KG1 (cell line): ENCODE data around the gene ZCCHC8.
A peak's percentile ranks its signal among the peaks of the same experiment; 100 is the strongest.
"Not testable (repeated sequence)": the region's sequence is repeated elsewhere in the genome, so short reads cannot be mapped to it uniquely, and the experiment has no call there.

Experiments used
- DNase-seq: peaks from one replicate; lab custom pipeline; 2025; lab: John Stamatoyannopoulos, UW

Gene ZCCHC8

DNA sequence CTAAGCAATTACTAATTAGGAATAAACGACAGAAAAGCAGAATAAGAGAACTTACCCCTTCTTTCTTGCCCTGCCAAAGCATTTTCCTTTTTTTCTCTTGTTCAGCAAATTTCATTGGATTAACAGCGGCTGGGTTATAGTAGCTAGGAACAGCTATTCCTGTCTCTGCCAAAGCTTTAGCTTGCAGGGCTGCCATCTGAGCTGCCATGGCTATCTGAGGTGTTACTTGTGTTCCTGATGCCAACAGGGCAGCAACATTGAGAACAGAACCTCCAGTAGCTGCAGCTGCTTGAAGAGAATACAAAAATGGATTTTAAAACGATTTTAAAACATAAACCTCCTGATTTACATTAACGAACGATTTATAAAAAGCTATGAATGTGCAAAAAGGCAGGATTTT lies 7.4 kb upstream of the ZCCHC8 start:
- DNase-seq = no peak

DNA sequence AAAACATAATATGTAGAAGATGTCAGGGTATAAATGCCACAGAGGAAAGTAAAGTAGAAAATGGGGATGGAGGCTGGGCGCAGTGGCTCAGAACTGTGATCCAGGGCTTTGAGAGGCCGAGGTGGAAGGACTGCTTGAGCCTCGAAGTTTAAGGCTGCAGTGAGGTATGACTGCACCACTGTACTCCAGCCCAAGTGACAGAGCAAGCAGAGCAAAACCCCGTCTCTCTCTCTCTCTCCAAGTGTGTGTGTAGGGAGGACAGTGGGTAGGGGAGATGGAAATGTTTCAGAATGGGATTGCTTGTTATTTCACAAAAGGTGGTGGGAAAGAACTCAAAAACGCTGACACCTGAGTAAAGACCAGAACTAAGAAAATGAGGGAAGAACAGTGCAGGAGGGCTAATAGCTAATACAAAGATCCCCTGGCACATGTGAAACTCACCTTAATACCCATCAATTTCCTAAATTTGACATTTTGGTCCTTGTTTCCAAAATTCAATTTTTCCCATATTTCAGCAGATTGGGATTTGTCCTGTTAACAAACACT lies 5.7 kb upstream of the ZCCHC8 start:
- no peak for DNase-seq

DNA sequence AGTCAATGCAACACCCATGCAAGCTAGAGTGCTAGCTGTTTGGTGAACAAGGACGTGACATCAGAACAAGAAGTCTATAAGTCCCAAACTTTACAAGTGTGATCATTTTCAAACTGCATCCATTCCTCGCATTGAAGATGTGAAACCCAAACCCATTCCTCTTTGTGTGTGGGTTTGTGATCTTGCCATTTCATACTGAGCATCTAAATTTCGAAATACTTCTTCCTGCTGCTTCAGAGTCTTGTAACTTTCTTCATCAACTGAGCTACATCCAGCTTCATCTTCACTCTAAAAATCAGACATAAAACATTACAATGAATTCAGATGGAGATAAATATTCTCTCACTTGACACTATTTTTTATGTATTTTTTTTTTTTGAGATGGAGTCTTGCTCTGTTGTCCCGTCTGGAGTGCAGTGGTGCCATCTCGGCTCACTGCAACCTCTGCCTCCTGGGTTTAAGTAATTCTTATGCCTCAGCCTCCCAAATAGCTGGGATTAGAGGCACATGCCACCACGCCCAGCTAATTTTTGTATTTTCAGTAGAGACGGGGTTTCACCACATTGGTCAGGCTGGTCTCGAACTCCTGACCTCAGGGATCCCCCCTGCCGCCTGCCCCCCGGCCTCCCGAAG lies 4.8 kb upstream of the ZCCHC8 start:
- no peak for DNase-seq

DNA sequence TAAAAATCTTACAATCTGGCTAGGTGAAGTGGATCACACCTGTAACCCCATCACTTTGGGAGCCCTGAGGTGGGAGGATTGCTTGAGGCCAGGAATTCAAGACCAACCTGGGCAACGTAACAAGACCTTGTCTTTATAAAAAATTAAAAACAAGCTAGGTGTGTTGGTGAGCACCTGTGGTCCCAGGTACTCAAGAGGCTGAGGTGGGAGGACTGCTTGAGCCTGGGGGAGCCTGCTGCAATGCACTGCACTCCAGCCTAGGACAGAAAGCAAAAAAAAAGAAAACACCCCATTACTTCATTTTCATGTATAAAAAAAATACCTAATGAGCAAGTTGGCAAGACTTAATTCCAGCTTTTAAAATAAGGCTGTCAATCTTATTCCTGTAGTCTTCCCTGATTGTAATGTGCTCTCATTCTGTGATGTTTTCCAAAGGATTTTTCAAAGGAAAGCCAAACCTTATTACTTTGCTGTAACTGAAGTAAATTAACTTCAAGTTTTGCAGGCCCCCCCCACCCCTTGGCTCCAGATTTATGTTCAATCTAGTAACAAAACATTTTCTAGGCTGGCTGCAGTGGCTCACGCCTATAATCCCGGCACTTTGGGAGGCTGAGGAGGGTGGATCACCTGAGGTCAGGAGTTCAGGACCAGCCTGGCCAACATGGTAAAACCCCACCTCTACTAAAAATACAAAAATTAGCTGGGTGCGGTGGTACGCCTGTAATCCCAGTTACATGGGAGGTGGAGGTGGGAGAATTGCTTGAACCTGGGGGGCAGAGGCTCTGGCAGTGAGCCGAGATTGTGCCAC lies 3.3 kb upstream of the ZCCHC8 start:
- DNase-seq = no peak

DNA sequence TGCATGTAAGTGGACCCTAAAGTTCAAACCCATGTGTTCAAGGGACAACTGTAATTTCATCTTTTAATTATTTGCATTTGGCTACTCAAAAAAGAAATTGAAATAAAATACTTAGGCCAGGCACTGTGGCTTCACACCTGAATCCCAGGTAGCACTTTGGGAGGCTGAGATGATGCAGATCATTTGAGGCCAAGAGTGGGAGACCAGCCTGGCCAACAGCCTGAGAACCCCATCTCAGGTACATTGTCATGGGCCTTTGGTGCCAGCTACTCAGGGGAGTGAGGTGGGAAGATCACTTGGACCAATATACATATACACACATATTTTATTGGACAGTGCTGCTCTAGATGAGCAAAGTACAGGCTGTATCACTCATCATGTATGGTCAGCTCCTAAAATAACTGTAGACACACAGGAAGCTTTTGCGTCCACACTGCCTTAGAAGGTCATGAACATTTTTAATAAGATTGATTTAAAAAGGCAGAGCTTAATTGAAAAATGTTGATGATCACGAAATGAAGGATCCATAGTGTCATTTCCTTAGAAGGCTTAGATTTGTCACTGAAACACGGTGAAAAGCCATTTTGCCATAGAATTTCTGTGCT lies 2.5 kb upstream of the ZCCHC8 start:
- no peak for DNase-seq

DNA sequence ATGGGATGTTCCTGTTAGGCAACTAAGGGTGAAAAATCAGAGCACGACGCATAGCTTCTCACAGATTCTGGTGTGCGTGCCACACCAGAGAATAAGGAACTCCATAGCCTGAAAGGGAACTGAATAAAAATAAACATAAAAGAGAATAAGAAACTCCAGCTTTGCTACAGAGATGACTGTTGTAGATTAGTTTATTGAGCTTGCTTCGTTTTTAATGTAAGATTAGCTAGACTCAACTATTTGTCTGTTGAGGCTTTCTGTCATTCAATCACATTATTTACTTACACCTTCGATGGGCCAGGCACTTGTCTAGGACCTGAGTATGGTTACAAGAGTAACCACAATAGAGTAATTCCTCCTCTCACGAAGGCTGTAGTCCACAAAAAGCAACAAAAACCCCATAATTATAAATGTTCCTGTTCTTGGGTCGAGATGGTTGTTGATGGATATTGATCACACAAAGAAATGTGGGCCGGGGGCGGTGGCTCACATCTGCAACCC lies 807 bp upstream of the ZCCHC8 start:
- DNase-seq = no peak

DNA sequence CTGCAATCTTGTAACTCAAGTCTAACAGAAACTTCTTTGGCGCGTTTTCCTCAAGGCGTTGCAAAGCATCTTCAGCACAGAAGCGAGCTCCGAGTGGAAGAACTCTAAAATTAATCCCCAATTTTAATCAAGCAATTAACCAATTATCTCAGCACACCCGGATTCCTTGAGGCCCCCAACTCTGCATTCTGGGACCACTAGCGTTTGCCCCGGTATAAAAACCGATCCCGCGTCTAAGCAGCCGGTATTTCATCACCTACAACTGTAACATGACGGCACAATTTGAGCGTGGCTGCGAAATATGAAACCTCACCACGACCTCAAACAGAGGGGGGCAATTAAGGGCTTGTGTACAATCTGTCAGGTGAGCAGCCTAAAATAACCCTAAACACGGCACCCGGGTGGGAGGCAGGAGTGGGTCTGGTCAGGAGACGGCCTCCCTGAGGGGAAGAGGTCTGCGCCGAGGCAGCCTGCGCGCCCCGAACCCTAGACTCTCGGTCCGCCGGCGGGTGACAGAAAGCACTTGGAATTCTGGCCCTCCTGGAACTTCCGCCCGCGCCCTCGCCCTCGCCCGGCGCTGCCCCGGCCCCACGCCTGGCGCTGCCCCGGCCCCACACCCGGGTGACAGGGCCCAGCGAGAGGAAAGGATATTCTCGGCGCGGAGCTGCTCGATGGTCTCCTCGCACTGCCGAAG lies 594 bp downstream of the ZCCHC8 start:
- peak; percentile 29 for DNase-seq

DNA sequence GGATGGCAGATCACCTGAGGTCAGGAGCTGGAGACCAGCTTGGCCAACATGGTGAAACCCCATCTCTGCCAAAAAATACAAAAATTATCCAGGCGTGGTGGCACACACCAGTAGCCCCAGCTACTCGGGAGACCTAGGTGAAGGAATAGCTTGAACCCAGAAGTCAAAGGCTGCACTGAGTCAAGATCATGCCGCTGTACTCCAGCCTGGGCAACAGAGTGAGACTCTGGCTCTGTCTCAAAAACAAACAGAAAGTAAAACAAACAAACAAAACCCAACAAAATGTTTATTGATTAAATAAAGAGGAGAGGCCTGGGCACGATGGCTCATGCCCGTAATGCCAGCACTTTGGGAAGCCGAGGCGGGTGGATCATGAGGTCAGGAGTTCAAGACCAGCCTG lies 5.5 kb downstream of the ZCCHC8 start:
- DNase-seq = no peak

DNA sequence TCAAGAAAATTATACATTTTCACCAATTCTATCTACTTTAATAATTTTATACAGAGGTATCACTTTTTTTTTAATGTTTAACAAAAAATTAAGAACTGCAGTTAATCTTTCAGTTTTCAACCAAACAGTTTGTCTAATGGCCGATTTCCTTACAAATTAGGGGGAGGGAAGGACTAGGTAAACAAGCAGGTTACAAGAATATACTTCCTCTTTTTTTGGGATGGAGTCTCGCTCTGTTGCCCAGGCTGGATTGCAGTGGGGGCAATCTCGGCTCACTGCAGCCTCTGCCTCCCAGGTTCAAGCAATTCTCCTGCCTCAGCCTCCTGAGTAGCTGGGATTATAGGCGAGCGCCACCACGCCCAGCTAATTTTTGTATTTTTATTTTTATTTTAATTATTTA lies 7.5 kb downstream of the ZCCHC8 start:
- not testable (repeated sequence) for DNase-seq

DNA sequence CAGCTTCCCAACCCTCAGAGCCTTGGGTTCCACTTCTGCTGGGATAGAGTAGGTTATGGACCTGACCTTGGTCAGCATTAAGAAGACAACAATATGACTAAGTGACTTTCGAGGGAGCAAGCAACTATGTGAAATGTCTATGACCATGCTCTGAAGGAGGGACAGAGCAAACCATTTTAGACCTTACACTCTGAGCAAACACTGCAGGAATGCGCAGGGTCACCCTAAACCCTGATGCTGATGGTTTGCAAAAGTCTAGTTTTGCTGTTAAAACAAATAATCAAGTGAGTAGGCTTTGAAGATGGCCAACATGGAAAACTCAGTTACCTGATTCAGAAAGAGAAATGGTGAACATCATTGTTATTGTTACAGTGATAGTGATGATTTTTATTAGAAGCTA lies 8.7 kb downstream of the ZCCHC8 start:
- no peak for DNase-seq

DNA sequence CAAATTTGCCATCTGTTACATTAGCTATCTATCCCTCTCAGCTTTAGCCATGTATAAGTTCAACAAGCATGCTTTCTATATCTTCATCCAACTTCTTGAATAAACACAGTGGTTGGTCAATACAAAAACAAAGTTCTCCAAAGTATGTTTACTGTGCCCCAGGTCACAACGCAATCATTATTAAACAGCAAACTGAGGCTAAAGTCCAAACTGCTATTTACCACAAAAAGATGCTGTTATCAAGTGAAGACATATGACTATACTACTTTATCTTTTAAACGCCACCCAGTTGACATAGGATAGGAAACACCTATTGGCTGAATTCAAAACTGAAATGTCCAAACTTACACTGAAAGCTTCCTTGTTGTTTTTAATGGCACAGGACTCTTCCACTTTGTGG lies 11.7 kb downstream of the ZCCHC8 start:
- no peak for DNase-seq

DNA sequence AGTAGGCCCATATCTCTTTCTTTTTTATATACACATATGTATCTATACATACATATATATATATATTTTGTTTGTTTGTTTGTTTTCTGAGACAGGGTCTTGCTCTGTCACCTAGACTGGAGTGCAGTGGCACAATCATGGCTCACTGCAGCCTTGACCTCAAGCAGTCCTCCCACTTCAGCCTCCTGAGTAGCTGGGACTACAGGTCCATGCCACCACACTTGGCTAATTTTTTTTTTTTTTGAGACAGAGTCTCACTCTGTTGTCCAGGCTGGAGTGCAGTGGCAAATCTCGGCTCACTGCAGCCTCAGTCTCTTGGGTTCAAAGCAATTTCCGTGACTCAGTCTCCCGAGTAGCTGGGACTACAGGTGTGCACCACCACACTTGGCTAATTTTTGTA lies 12.9 kb downstream of the ZCCHC8 start:
- not testable (repeated sequence) for DNase-seq

DNA sequence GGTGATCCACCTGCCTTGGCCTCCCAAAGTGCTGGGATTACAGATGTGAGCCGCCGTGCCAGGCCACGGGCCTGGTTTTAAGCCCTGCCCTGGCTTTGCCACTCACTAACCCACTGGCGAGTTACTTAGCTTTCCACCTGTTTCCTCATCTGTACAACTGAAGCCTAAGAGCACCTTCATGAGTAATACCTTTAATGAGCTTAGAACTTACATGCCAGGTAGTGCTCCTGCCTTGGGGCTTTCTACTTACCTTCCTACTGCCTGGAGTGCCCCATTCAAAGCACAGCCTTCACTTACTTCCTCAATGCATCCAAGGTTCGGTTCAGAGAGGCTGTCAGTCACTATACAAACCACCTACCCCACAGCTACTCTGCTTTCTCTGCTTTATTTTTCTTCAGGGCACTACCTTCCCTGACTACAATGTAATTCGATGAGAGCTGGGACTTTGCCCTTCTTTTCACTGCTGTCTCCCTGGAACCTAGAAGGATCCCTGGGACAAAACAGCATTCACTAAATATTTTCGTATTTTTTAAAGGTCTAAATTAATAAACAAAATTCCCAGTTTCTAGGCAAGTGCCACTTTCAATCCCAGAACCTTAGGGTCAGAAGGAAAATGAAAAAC lies 13.8 kb downstream of the ZCCHC8 start:
- no peak for DNase-seq

DNA sequence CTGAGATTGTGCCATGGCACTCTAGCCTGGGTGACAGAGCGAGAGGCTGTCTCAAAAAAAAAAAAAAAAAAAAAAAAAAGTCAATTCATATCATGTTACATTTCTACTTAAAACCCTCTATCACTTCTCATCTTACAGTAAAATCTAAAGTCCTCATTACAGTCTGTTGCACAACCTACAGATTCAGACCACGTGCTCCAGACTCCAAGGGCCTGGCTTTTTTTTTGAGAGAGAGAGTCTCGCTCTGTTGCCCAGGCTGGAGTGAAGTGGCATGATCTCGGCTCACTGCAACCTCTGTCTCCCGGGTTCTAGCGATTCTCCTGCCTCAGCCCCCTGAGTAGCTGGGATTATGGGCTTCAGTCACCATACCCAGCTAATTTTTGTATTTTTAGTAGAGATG lies 14.4 kb downstream of the ZCCHC8 start:
- DNase-seq = not testable (repeated sequence)

DNA sequence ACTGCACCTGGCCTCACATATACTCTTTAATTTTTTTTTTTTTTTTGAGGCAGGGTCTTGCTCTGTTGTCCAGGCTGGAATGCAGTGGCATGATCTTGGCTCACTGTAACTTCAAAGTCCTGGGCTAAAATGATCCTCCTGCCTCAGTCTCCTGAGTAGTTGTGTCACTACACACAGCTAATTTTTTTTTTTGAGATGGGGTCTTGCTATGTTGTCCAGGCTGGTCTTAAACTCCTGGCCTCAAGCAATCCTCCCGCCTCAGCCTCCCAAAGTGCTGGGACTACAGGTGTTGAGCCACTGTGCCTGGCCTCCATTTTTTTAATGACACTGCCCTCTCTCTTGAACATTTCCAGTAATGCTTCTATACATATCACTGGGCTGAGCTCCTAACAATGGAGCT lies 16.3 kb downstream of the ZCCHC8 start:
- not testable (repeated sequence) for DNase-seq

DNA sequence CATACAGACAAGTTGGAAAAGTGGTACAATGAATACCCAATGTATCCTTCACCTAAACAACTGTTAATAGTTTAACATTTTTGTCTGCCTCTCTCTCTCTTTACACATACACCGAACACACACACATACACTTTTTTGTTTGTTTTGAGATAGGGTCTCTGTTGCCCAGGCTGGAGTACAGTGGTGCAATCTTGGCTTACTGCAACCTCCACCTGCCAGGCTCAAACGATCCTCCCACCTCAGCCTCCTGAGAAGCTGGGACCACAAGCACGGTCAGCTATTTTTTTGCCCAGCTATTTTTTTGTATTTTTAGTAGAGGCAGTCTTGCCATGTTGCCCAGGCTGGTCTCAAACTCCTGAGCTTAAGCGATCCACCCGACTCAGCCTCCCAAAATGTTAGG lies 16.8 kb downstream of the ZCCHC8 start:
- DNase-seq = no peak

DNA sequence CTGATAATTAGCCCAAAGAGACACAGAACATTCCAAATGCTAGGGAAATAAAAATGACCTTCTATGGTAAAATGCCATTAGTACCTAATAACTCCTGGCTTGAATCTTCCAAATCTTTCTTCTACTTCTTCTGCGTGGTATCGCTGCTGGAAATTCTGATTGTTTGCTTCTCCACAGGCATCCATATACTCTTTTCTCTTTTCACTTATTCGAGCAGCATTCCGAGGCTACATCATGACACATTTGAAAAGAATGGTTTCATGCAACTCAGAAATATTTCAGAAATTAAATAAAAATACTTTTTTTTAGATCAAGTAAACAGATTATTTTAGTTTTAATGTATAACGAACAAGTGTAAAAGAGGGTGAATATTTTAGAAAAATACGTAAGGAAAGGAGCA lies 18.9 kb downstream of the ZCCHC8 start:
- DNase-seq = no peak

DNA sequence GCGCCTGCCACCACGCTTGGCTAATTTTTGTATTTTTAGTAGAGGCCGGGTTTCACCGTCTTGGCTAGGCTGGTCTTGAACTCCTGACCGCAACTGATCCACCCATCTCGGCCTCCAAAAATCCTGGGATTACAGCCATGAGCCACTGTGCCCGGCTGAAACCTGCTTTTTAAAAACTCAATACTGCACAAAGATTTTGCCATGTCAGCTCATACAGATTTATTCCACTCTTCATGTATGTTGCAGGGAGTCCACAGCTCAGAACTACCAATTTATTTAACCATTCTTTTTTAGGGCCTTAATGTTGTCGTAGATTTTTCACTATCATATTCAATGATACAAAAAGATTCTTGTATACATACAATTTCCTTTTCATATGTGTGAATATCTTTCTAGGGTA lies 20.0 kb downstream of the ZCCHC8 start:
- no peak for DNase-seq

DNA sequence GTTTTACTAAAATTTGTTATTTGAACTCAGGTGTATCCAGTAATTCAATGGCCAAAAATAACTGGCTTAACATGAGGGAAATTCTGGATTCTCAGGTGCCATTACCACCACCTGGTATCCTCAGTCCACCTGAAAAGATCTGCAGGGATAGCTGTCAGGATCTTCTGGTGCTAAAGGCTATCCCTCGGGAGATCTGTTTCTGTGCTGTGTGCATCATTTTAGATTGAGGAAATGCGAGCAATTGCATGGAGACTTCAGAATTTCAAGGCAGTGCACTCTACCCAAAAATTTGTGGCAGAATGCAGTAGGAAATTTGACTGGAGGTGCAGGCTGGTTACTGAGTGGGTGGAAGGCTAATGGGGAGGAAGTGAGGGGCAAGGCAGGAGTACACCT lies 26.4 kb downstream of the ZCCHC8 start:
- no peak for DNase-seq

DNA sequence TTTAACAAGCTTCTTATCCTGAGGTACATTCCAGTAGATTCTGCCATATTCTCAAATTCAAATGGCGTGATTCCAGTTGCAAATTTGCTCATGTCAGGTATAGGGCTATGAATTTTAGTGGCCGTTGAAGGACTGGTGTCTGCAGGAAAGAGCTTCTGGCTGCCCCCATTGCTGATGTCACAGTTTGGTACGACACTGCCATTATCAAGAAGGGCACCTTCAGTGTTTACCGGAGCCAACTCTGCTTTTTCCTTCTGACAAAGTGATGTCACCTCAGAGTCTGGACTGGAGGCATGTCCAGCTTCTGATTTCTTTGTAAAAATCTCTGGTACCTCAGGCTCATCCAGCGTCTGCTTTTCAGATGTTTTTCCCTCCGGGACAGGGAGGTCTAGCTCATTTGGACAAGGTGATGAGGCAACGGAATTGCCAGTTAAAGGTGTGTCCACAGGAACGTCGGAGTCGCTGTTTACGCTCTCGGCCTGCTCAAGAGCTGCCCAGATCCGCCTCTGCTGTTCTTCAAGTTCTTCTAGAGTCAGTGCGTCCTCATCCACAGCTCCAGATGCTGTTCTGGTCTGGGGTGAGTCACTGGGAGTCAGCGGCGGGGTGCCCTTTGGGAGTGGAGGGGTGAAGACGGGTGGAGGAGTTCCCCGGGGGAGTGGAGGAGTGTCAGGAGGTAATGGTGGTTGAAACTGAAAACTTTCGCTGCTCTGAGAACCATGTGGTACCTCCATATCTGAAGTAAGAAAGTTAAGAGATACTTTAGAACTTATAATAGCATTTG lies 27.0 kb downstream of the ZCCHC8 start:
- DNase-seq = no peak
